HepG2 (cell line): ENCODE results near the gene TSNAX. TPM values are rescaled to one million over a fixed set of nuclear protein-coding genes. Genes with fewer than 3 reads are reported as not detected.

Experiments
- ATAC-seq: fragments of 200-7000 bp; cut with Tn5 transposase; 3 replicates; pipeline ENCODE4 v1.9.1; 2020; ENCODE audit warnings: mild to moderate bottlenecking, moderate library complexity
- BruUV-seq: library from RNA; stranded (reverse); fragments of 400-500 nt; replicated peaks from 2 replicates; lab custom pipeline; 2021; lab: Mats Ljungman, UMichigan
- CTCF ChIA-PET: fragments of 300-600 bp; formaldehyde crosslinking; extraction: SDS; loops from one replicate; lab custom pipeline; 2021; ENCODE audit warnings: low total read pairs, inconsistent platforms, low intra/inter-chr PET ratio; lab: Yijun Ruan, JAX
- POLR2A ChIA-PET: fragments of 350-600 bp; sonication (Branson Sonifier 250); formaldehyde crosslinking; loops from one replicate; lab custom pipeline; 2020; ENCODE audit warnings: antibody characterized with exemption, inconsistent platforms; lab: Yijun Ruan, JAX
- DNase-seq: peaks from one replicate; pipeline ENCODE4 v3.0.0-alpha.2; 2015; ENCODE audit warnings: low spot score
- FAIRE-seq: peaks from 3 replicates; lab custom pipeline; 2011; peaks lifted over from hg19 to GRCh38; lab: Jason Lieb, UNC
- H2AFZ ChIP-seq: one replicate; pipeline ENCODE4 v1.6.1; 2011; ENCODE audit warnings: low read length, inconsistent platforms
- H3K27ac ChIP-seq: fragments of 300-600 bp; 3 replicates; pipeline ENCODE4 v1.8.0; 2011; ENCODE audit warnings: mixed run types, mild to moderate bottlenecking, mixed read lengths, low read length, inconsistent platforms; ENCODE audit not compliant: insufficient read depth; ENCODE audit errors: extremely low read length
- H3K27me3 ChIP-seq, 2 experiments: fragments of 200-600 bp in 1 of 2; 2 replicates in 1 of 2; 3 replicates in 1 of 2; pipeline versions ENCODE4 v1.6.0 to v1.8.0; 2011; ENCODE audit warnings: low read length in 2 of 2, mild to moderate bottlenecking in 2 of 2, moderate library complexity in 2 of 2, inconsistent platforms in 1 of 2; ENCODE audit not compliant: insufficient read depth in 2 of 2, control insufficient read depth in 1 of 2
- H3K36me3 ChIP-seq, 2 experiments: fragments of 200-600 bp in 1 of 2; replicated peaks in 1 of 2; 2 replicates in 1 of 2; 3 replicates in 1 of 2; pipeline versions ENCODE4 v1.5.1 to v1.8.0; 2011; ENCODE audit warnings: low read length in 2 of 2, inconsistent platforms in 1 of 2; ENCODE audit not compliant: insufficient read depth in 2 of 2, control insufficient read depth in 1 of 2
- H3K4me1 ChIP-seq: 2 replicates; pipeline ENCODE4 v1.5.1; 2012; ENCODE audit warnings: low read length, inconsistent platforms; ENCODE audit not compliant: insufficient read depth
- H3K4me2 ChIP-seq: 2 replicates; pipeline ENCODE4 v1.6.0; 2011; ENCODE audit warnings: low read depth, low read length, inconsistent platforms
- H3K4me3 ChIP-seq, 3 experiments: fragments of 200-600 bp in 1 of 3; sonication (generic), shearing (Covaris generic) in 1 of 3; replicated peaks in 1 of 3; 2 replicates each; pipeline ENCODE4 v1.5.1; 2011 to 2016; ENCODE audit warnings: low read length in 3 of 3, inconsistent platforms in 2 of 3, low read depth in 2 of 3, mild to moderate bottlenecking in 2 of 3, control low read depth in 1 of 3, mixed read lengths in 1 of 3; ENCODE audit not compliant: insufficient read depth in 1 of 3
- H3K79me2 ChIP-seq: one replicate; pipeline ENCODE4 v1.6.1; 2011; ENCODE audit warnings: low read length, inconsistent platforms; ENCODE audit not compliant: insufficient read depth
- H3K9ac ChIP-seq: 2 replicates; pipeline ENCODE4 v1.6.0; 2011; ENCODE audit warnings: mild to moderate bottlenecking, low read depth, low read length, inconsistent platforms; ENCODE audit not compliant: insufficient read depth
- H3K9me3 ChIP-seq: 2 replicates; pipeline ENCODE4 v1.5.1; 2012; ENCODE audit warnings: mild to moderate bottlenecking, low read length
- H4K20me1 ChIP-seq: 2 replicates; pipeline ENCODE4 v1.6.0; 2011; ENCODE audit warnings: inconsistent platforms, mild to moderate bottlenecking, low read length, moderate library complexity; ENCODE audit not compliant: insufficient read depth
- BORCS8-MEF2B ChIP-seq: sonication (generic); formaldehyde crosslinking; IDR thresholded peaks from 2 replicates; pipeline ENCODE4 v1.8.0; 2022; ENCODE audit warnings: mild to moderate bottlenecking, missing genetic modification reagents
- GZF1 ChIP-seq: sonication (generic); formaldehyde crosslinking; IDR thresholded peaks from 2 replicates; pipeline ENCODE4 v1.5.1; 2020; ENCODE audit warnings: mild to moderate bottlenecking, missing genetic modification reagents
- JDP2 ChIP-seq: sonication (generic); formaldehyde crosslinking; IDR thresholded peaks from 2 replicates; pipeline ENCODE4 v1.8.1; 2022; ENCODE audit warnings: missing genetic modification reagents, borderline replicate concordance
- MZF1 ChIP-seq: sonication (generic); formaldehyde crosslinking; IDR thresholded peaks from 2 replicates; pipeline ENCODE4 v1.8.1; 2023; ENCODE audit warnings: mild to moderate bottlenecking, missing genetic modification reagents, borderline replicate concordance
- NR2C2 ChIP-seq: sonication (generic); formaldehyde crosslinking; IDR thresholded peaks from 2 replicates; pipeline ENCODE4 v1.4.0; 2020; ENCODE audit warnings: missing genetic modification reagents, mild to moderate bottlenecking, moderate library complexity, borderline replicate concordance
- PPARG ChIP-seq: conservative IDR thresholded peaks from 2 replicates; pipeline ENCODE4 v1.6.1; 2016; ENCODE audit warnings: missing biosample characterization, missing genetic modification reagents
- SNAPC2 ChIP-seq: sonication (generic); formaldehyde crosslinking; IDR thresholded peaks from 2 replicates; pipeline ENCODE4 v1.8.1; 2022; ENCODE audit warnings: mild to moderate bottlenecking, missing genetic modification reagents
- SNRNP70 ChIP-seq: fragments of 200-400 bp; formaldehyde crosslinking; IDR thresholded peaks from 2 replicates; pipeline ENCODE4 v1.6.1; 2017; ENCODE audit warnings: mild to moderate bottlenecking, low read depth, low read length, moderate library complexity
- SSRP1 ChIP-seq: IDR thresholded peaks from 2 replicates; pipeline ENCODE4 v1.6.1; 2016; ENCODE audit warnings: control low read depth
- XBP1 ChIP-seq: sonication (generic); formaldehyde crosslinking; IDR thresholded peaks from 2 replicates; pipeline ENCODE4 v1.5.0; 2020; ENCODE audit warnings: missing genetic modification reagents
- YEATS2 ChIP-seq: sonication (generic); formaldehyde crosslinking; IDR thresholded peaks from 2 replicates; pipeline ENCODE4 v1.4.0; 2020; ENCODE audit warnings: missing genetic modification reagents, borderline replicate concordance
- ZFP36L1 ChIP-seq: sonication (generic); formaldehyde crosslinking; IDR thresholded peaks from 2 replicates; pipeline ENCODE4 v1.8.0; 2022; ENCODE audit warnings: mild to moderate bottlenecking, missing genetic modification reagents, moderate library complexity
- ZFP82 ChIP-seq: sonication (generic); formaldehyde crosslinking; IDR thresholded peaks from 2 replicates; pipeline ENCODE4 v1.5.1; 2020; ENCODE audit warnings: mild to moderate bottlenecking, missing genetic modification reagents, borderline replicate concordance
- ZFP90 ChIP-seq: sonication (generic); formaldehyde crosslinking; IDR thresholded peaks from 2 replicates; pipeline ENCODE4 v1.8.0; 2022; ENCODE audit warnings: missing genetic modification reagents, mild to moderate bottlenecking, inconsistent platforms, borderline replicate concordance
- WGBS: methylation state at CpG from one replicate; pipeline ENCODE4 v1.1.6; 2017; ENCODE audit warnings: low lambda C conversion rate; 5-methylcytosine and 5-hydroxymethylcytosine counted together
- in situ Hi-C: cut with HindIII; loops from 2 replicates; pipeline ENCODE4 v1.10.0; 2017; ENCODE audit warnings: low pct_unique_long_range_greater_than_20kb; ENCODE audit not compliant: extremely low pct_ligation_motif_present
- intact Hi-C: fragments of 100-400 bp; cut with micrococcal nuclease; formaldehyde crosslinking; loops from one replicate; pipeline ENCODE4 v1.10.0; 2022; ENCODE audit not compliant: unreplicated experiment
- polyA plus RNA-seq, 8 experiments: library from polyadenylated mRNA; depleted of rRNA in 3 of 8; stranded (reverse) in 7 of 8; unstranded in 1 of 8; fragments of >200 nt; fragmentation: Illumina TruSeq in 4 of 8; extraction: Trizol in 4 of 8; gene quantifications; 2 replicates each; pipeline versions ENCODE4 v1.2.1 to v1.2.3, GENCODE V29; 2011 to 2016; ENCODE audit warnings: low read depth in 4 of 8, missing spikeins in 1 of 8, mixed read lengths in 1 of 8; ENCODE audit not compliant: insufficient read depth in 1 of 8
- total RNA-seq, 5 experiments: library from RNA; depleted of rRNA; stranded (reverse); fragments of >200 nt; fragmentation: Illumina TruSeq; extraction: Trizol; gene quantifications; 2 replicates each; pipeline ENCODE4 v1.2.3, GENCODE V29; 2016; ENCODE audit warnings: low read depth in 1 of 5
- TF ChIP-seq, protein P1 (sequence below): sonication (generic); formaldehyde crosslinking; IDR thresholded peaks from 2 replicates; pipeline ENCODE4 v1.5.1; 2020; ENCODE audit warnings: missing genetic modification reagents, mild to moderate bottlenecking, borderline replicate concordance
- TF ChIP-seq, protein P2 (sequence below): sonication (generic); formaldehyde crosslinking; IDR thresholded peaks from 2 replicates; pipeline ENCODE4 v1.4.0; 2020; ENCODE audit warnings: missing genetic modification reagents, borderline replicate concordance

The TSNAX gene
- total and polyA plus RNA-seq, 2 of the 13 experiments (the other 11 are each of a cell fraction or from before 2014, with no cell fraction given), result 13.2 to 46.2 TPM

DNA sequence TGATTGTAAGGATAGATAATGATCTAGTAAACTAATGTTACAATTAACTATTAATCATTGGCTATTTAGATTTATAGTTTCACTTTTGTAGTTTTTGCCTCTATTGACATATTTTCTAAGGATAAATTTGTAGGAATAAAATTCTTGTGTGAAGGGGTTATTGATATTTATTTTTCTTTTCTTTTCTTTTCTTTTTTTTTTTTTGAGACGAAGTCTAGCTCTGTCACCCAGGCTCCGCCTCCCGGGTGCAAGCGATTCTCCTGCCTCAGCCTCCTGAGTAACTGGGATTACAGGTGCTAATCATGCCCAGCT, 74.2 kb downstream of the TSNAX start:
- DNase-seq, result no peak
- BruUV-seq, result no TSS peak
- TF ChIP-seq NR2C2, result no peak
- TF ChIP-seq JDP2 (CRISPR knock-in tag), result no peak
- no peak for TF ChIP-seq SNAPC2 (CRISPR knock-in tag)
- no peak for TF ChIP-seq ZFP82 (CRISPR knock-in tag)
- TF ChIP-seq GZF1 (CRISPR knock-in tag), result no peak
- TF ChIP-seq, protein P1, sequence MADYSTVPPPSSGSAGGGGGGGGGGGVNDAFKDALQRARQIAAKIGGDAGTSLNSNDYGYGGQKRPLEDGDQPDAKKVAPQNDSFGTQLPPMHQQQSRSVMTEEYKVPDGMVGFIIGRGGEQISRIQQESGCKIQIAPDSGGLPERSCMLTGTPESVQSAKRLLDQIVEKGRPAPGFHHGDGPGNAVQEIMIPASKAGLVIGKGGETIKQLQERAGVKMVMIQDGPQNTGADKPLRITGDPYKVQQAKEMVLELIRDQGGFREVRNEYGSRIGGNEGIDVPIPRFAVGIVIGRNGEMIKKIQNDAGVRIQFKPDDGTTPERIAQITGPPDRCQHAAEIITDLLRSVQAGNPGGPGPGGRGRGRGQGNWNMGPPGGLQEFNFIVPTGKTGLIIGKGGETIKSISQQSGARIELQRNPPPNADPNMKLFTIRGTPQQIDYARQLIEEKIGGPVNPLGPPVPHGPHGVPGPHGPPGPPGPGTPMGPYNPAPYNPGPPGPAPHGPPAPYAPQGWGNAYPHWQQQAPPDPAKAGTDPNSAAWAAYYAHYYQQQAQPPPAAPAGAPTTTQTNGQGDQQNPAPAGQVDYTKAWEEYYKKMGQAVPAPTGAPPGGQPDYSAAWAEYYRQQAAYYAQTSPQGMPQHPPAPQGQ (CRISPR knock-in tag), result no peak
- TF ChIP-seq MZF1, result no peak
- TF ChIP-seq ZFP36L1, result no peak
- no peak for TF ChIP-seq ZFP90 (CRISPR knock-in tag)
- TF ChIP-seq XBP1 (CRISPR knock-in tag), result no peak
- TF ChIP-seq PPARG (CRISPR knock-in tag), result no peak
- TF ChIP-seq BORCS8-MEF2B (CRISPR knock-in tag), result no peak
- TF ChIP-seq, protein P2, sequence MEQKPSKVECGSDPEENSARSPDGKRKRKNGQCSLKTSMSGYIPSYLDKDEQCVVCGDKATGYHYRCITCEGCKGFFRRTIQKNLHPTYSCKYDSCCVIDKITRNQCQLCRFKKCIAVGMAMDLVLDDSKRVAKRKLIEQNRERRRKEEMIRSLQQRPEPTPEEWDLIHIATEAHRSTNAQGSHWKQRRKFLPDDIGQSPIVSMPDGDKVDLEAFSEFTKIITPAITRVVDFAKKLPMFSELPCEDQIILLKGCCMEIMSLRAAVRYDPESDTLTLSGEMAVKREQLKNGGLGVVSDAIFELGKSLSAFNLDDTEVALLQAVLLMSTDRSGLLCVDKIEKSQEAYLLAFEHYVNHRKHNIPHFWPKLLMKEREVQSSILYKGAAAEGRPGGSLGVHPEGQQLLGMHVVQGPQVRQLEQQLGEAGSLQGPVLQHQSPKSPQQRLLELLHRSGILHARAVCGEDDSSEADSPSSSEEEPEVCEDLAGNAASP, result no peak
- no peak for TF ChIP-seq SSRP1 (CRISPR knock-in tag)
- no peak for TF ChIP-seq YEATS2 (CRISPR knock-in tag)
- no peak for TF ChIP-seq SNRNP70
- TF ChIP-seq, all 625 proteins: peak for 0
- Histone ChIP-seq H3K27me3 (no peaks in the 10 kb centered on the region), H3K79me2 (no peaks in the 10 kb centered on the region), H3K9me3 (no peaks in the 10 kb centered on the region), H3K4me1 (peaks cover 12% of the 10 kb centered on the region; the same call in 1 of the 2 replicates), H3K27ac (no peak overlapping the region), H3K4me3 (peak overlapping the region in 1 of 3 experiments; percentile 75; a peak in 1 of 6 replicates), H2AFZ (no peak overlapping the region), H4K20me1 (no peaks in the 10 kb centered on the region), H3K4me2 (peak overlapping the region; percentile 98; the same call in 1 of the 2 replicates), H3K9ac (no peak overlapping the region), H3K36me3 (no peaks in the 10 kb centered on the region)
- intact Hi-C loops, result no loop called here
- in situ Hi-C loops, result loop anchor here (5.0 kb wide), 1 partner anchor 245 kb away; no protein-coding TSS in a partner anchor
- FAIRE-seq (no peak), ATAC-seq (no peak)
- ChIA-PET CTCF (interaction anchor here (2.0 kb wide), 1 partner anchor 245 kb away, joined by 15 read pairs; no protein-coding TSS in a partner anchor), POLR2A (no interaction called here)
- WGBS, result 66% methylated on average over 4 of the region's 4 CpGs
